Activated CD8-positive, alpha-beta memory T cell treated with anti-CD3 and anti-CD28 coated beads, Interleukin-2, amount 50 U/mL, for 1 hour (primary cell): Measurements from ENCODE around the gene GMDS.

Experiments
- DNase-seq: peaks from one replicate; pipeline ENCODE4 v3.0.0-alpha.2; 2020; ENCODE audit errors: extremely low read depth

Gene GMDS

GRCh38 chr6:1832844-1833787 lies 412.3 kb downstream of the GMDS start:
- DNase-seq = no peak

GRCh38 chr6:1832358-1832757 lies 413.0 kb downstream of the GMDS start:
- no peak for DNase-seq

GRCh38 chr6:1827984-1828793 lies 417.2 kb downstream of the GMDS start:
- no peak for DNase-seq

- no peak for DNase-seq
Measured at GRCh38 chr6:1825926-1826325, 419.5 kb downstream of the GMDS start.

- DNase-seq = no peak
Measured at GRCh38 chr6:1825277-1825676, 420.1 kb downstream of the GMDS start.

GRCh38 chr6:1821513-1822183 lies 423.8 kb downstream of the GMDS start:
- no peak for DNase-seq

GRCh38 chr6:1821164-1821512 lies 424.3 kb downstream of the GMDS start:
- no peak for DNase-seq

GRCh38 chr6:1820714-1821113 lies 424.7 kb downstream of the GMDS start:
- DNase-seq = no peak

- no peak for DNase-seq
Measured at GRCh38 chr6:1820165-1820564, 425.2 kb downstream of the GMDS start.

GRCh38 chr6:1819007-1819406 lies 426.4 kb downstream of the GMDS start:
- DNase-seq = no peak

GRCh38 chr6:1817033-1817761 lies 428.2 kb downstream of the GMDS start:
- no peak for DNase-seq

GRCh38 chr6:1815827-1816452 lies 429.5 kb downstream of the GMDS start:
- no peak for DNase-seq

- no peak for DNase-seq
Measured at GRCh38 chr6:1814279-1814678, 431.1 kb downstream of the GMDS start.

GRCh38 chr6:1812487-1812886 lies 432.9 kb downstream of the GMDS start:
- no peak for DNase-seq

- no peak for DNase-seq
Measured at GRCh38 chr6:1812034-1812433, 433.4 kb downstream of the GMDS start.

- DNase-seq = no peak
Measured at GRCh38 chr6:1810880-1811279, 434.5 kb downstream of the GMDS start.

GRCh38 chr6:1809291-1809988 lies 436.0 kb downstream of the GMDS start:
- DNase-seq = no peak

GRCh38 chr6:1806935-1807334 lies 438.5 kb downstream of the GMDS start:
- no peak for DNase-seq

GRCh38 chr6:1802491-1803395 lies 442.7 kb downstream of the GMDS start:
- DNase-seq = no peak

GRCh38 chr6:1801401-1801800 lies 444.0 kb downstream of the GMDS start:
- DNase-seq = no peak
